PFSK-1 (cell line): ENCODE results near the gene PI4K2A.

ENCODE experiments used
- POLR2AphosphoS5 ChIP-seq: IDR thresholded peaks from 2 replicates; pipeline ENCODE4 v1.6.1; 2012; ENCODE audit warnings: low read depth, mild to moderate bottlenecking, control low read depth, low read length, moderate library complexity
- TAF1 ChIP-seq: IDR thresholded peaks from 2 replicates; pipeline ENCODE4 v1.6.1; 2012; ENCODE audit warnings: low read length, control low read depth, borderline replicate concordance; ENCODE audit not compliant: insufficient read depth
- TF ChIP-seq, protein P1 (sequence below), 2 experiments: IDR thresholded peaks; 2 replicates each; pipeline versions ENCODE4 v1.6.1 to v1.8.0; 2011 to 2012; ENCODE audit warnings: low read depth in 2 of 2, low read length in 2 of 2, control low read depth in 1 of 2, inconsistent platforms in 1 of 2, mild to moderate bottlenecking in 1 of 2, moderate library complexity in 1 of 2; ENCODE audit not compliant: insufficient read depth in 1 of 2

DNA sequence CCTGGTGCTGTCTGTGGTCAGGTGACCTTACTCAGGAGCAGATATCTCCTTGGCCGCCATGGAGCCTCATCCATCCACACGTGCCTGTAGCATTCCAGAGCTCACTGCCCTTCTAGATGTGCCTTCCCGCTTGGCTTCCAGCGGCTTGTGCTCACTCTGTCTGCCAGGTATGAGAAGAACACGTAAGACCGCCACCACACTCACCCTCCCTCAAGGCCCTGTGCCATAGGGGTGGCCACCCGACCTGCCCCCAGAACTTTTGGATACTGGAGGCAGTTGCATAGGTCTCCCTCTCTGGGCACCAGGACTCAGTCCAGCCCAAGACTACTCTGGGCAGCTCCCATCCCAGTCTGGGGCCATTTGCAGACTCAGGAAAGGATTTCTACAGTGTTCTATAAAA, 77.2 kb downstream of the PI4K2A start:
- TF ChIP-seq, protein P1, sequence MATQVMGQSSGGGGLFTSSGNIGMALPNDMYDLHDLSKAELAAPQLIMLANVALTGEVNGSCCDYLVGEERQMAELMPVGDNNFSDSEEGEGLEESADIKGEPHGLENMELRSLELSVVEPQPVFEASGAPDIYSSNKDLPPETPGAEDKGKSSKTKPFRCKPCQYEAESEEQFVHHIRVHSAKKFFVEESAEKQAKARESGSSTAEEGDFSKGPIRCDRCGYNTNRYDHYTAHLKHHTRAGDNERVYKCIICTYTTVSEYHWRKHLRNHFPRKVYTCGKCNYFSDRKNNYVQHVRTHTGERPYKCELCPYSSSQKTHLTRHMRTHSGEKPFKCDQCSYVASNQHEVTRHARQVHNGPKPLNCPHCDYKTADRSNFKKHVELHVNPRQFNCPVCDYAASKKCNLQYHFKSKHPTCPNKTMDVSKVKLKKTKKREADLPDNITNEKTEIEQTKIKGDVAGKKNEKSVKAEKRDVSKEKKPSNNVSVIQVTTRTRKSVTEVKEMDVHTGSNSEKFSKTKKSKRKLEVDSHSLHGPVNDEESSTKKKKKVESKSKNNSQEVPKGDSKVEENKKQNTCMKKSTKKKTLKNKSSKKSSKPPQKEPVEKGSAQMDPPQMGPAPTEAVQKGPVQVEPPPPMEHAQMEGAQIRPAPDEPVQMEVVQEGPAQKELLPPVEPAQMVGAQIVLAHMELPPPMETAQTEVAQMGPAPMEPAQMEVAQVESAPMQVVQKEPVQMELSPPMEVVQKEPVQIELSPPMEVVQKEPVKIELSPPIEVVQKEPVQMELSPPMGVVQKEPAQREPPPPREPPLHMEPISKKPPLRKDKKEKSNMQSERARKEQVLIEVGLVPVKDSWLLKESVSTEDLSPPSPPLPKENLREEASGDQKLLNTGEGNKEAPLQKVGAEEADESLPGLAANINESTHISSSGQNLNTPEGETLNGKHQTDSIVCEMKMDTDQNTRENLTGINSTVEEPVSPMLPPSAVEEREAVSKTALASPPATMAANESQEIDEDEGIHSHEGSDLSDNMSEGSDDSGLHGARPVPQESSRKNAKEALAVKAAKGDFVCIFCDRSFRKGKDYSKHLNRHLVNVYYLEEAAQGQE (IDR thresholded peaks at IDR 0.05; ENCODE audit: insufficient read depth in 1 of 2, low read depth in 2 of 2, low read length in 2 of 2), result no peak
- TF ChIP-seq TAF1 (no peak), POLR2AphosphoS5 (no peak)
